ENCODE results near the gene ATF7. TPM values are rescaled to one million over a fixed set of nuclear protein-coding genes. Genes with fewer than 3 reads are reported as not detected.
"Not testable (repeated sequence)": the region's sequence is repeated elsewhere in the genome, so short reads cannot be mapped to it uniquely, and the experiment has no call there.

Gene ATF7
- polyA plus RNA-seq, 1 experiment = 27.1 TPM

- H3K27me3 ChIP-seq (ENCODE audit: control insufficient read depth, insufficient read depth, low read length) = no peaks in the 10 kb centered on the region
- DNase-seq (ENCODE audit: low read depth, low spot score) = no peak
- TF ChIP-seq, protein P1, sequence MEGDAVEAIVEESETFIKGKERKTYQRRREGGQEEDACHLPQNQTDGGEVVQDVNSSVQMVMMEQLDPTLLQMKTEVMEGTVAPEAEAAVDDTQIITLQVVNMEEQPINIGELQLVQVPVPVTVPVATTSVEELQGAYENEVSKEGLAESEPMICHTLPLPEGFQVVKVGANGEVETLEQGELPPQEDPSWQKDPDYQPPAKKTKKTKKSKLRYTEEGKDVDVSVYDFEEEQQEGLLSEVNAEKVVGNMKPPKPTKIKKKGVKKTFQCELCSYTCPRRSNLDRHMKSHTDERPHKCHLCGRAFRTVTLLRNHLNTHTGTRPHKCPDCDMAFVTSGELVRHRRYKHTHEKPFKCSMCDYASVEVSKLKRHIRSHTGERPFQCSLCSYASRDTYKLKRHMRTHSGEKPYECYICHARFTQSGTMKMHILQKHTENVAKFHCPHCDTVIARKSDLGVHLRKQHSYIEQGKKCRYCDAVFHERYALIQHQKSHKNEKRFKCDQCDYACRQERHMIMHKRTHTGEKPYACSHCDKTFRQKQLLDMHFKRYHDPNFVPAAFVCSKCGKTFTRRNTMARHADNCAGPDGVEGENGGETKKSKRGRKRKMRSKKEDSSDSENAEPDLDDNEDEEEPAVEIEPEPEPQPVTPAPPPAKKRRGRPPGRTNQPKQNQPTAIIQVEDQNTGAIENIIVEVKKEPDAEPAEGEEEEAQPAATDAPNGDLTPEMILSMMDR (IDR thresholded peaks at IDR 0.05; ENCODE audit: low read depth, low read length) = no peak
- ChIA-PET POLR2A (no interaction called here), CTCF (no interaction called here)
- H3K4me3 ChIP-seq (ENCODE audit: low read depth, low read length) = no peak overlapping the region
- no peak overlapping the region for H3K27ac ChIP-seq (ENCODE audit: low read depth, low read length)
- H3K9me3 ChIP-seq (ENCODE audit: control insufficient read depth, insufficient read depth, low read length) = no peaks in the 10 kb centered on the region
Measured at GRCh38 chr12:53571295-53571694, 54.9 kb downstream of the ATF7 start.

DNA sequence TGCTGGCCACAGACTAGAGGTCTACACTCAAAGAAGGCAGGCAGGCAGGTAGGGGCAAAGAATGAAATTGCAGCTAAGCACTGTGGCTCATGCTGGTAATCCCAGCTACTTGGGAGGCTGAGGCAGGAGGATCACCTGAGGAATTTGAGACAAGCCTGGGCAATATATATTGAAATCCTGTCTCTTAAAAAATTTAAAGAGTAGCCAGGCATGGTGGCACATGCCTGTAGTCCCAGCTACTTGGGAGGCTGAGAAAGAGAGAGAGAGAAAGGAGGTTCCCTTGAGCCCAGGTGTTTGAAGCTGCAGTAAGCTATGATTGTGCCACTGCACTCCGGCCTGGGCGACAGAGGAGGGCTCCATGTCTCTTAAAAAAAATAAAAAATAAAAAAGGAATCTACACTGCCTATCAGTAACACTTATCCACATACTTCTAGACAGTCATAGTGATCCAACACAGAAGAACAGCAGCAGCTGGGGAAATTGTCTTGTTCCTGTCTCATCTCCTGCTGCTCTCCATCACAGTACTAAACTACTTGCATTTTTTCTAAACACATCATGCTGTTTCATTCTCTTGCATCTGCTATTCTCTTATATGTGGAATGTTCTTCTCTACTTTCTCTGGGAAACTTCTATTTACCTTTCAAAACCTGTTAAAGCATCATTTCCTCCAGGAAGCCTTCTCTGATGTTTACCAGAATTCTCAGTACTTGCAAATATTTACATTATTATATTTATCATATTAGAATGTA lies 57.2 kb downstream of the ATF7 start:
- TF ChIP-seq, protein P1 (IDR thresholded peaks at IDR 0.05; ENCODE audit: low read depth, low read length) = no peak
- Histone ChIP-seq H3K4me3 (ENCODE audit: low read depth, low read length) (no peak overlapping the region), H3K27ac (ENCODE audit: low read depth, low read length) (no peak overlapping the region), H3K9me3 (ENCODE audit: control insufficient read depth, insufficient read depth, low read length) (no peaks in the 10 kb centered on the region), H3K27me3 (ENCODE audit: control insufficient read depth, insufficient read depth, low read length) (no peaks in the 10 kb centered on the region)
- POLR2A ChIA-PET = no interaction called here
- CTCF ChIA-PET = interaction anchor here (0.9 to 2.7 kb wide), 3 partner anchors 25 to 177 kb away, joined by 4 to 12 read pairs (median 5); no protein-coding TSS in a partner anchor
- peak; percentile 53 for DNase-seq (ENCODE audit: low read depth, low spot score)

- DNase-seq (ENCODE audit: low read depth, low spot score) = no peak
- Histone ChIP-seq H3K27me3 (ENCODE audit: control insufficient read depth, insufficient read depth, low read length) (no peaks in the 10 kb centered on the region), H3K9me3 (ENCODE audit: control insufficient read depth, insufficient read depth, low read length) (no peaks in the 10 kb centered on the region), H3K4me3 (ENCODE audit: low read depth, low read length) (no peak overlapping the region), H3K27ac (ENCODE audit: low read depth, low read length) (no peak overlapping the region)
- ChIA-PET POLR2A (interaction anchor here (0.5 kb wide), 1 partner anchor 67 kb away, joined by 3 read pairs; no protein-coding TSS in a partner anchor), CTCF (interaction anchor here (0.6 to 2.7 kb wide), 4 partner anchors 25 to 651 kb away, joined by 4 to 12 read pairs (median 4); no protein-coding TSS in a partner anchor)
- TF ChIP-seq, protein P1 (IDR thresholded peaks at IDR 0.05; ENCODE audit: low read depth, low read length) = no peak
Measured at GRCh38 chr12:53567961-53568808, 58.0 kb downstream of the ATF7 start.

DNA sequence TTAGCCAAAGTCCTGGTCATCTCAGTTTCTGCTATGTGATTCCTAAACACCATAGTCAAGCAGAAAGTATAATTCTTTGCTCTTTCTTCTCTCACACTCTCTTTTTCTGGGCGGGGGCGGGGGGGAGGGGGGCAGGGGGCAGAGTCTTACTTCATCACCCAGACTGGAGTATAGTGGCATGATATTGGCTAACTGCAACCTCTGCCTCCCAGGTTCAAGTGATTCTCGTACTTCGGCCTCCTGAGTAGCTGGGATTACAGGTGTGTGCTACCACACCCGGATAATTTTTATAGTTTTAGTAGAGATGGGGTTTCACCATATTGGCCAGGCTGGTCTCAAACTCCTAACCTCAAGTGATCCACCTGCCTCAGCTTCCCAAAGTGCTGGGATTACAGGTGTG lies 60.8 kb downstream of the ATF7 start:
- DNase-seq (ENCODE audit: low read depth, low spot score); H3K4me3 ChIP-seq (ENCODE audit: low read depth, low read length); H3K9me3 ChIP-seq (ENCODE audit: control insufficient read depth, insufficient read depth, low read length); POLR2A ChIA-PET; H3K27ac ChIP-seq (ENCODE audit: low read depth, low read length); H3K27me3 ChIP-seq (ENCODE audit: control insufficient read depth, insufficient read depth, low read length): not testable (repeated sequence)
- CTCF ChIA-PET = interaction anchor here (0.7 to 1.2 kb wide), 2 partner anchors 21 to 22 kb away, joined by 3 to 4 read pairs; no protein-coding TSS in a partner anchor

DNA sequence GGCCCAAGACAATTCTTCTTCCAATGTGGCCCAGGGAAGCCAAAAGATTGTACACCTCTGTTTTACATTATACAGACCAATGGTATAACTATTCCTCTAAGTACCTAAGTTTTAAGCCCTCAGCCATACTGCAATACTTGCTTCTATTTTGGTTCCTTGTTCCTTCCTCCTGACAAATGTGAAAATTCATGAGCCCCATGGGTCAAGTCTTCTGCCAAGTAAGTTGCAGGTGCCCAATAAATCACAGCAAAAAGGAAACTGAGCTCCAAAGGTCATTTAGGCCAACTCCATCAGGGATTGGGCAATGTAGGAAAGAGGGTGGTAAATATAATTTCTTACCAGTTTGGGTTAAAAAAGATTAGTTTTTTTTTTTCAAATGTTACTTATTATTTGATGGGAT lies 61.2 kb downstream of the ATF7 start:
- ChIA-PET POLR2A (no interaction called here), CTCF (interaction anchor here (0.7 to 1.6 kb wide), 3 partner anchors 21 to 111 kb away, joined by 3 to 4 read pairs (median 4); partner anchors contain the start of gene ATP5MC2)
- TF ChIP-seq, protein P1 (IDR thresholded peaks at IDR 0.05; ENCODE audit: low read depth, low read length) = no peak
- Histone ChIP-seq H3K27me3 (ENCODE audit: control insufficient read depth, insufficient read depth, low read length) (no peaks in the 10 kb centered on the region), H3K4me3 (ENCODE audit: low read depth, low read length) (no peak overlapping the region), H3K9me3 (ENCODE audit: control insufficient read depth, insufficient read depth, low read length) (no peaks in the 10 kb centered on the region), H3K27ac (ENCODE audit: low read depth, low read length) (no peak overlapping the region)
- DNase-seq (ENCODE audit: low read depth, low spot score) = no peak
